SKM-1 treated with dmso at 0.1 percent for 144 hours (cell line): ENCODE data around the gene APOBEC3H.

Experiments used
- DNase-seq: peaks from one replicate; lab custom pipeline; 2025; ENCODE audit not compliant: unreplicated experiment; lab: John Stamatoyannopoulos, UW

APOBEC3H gene

DNA sequence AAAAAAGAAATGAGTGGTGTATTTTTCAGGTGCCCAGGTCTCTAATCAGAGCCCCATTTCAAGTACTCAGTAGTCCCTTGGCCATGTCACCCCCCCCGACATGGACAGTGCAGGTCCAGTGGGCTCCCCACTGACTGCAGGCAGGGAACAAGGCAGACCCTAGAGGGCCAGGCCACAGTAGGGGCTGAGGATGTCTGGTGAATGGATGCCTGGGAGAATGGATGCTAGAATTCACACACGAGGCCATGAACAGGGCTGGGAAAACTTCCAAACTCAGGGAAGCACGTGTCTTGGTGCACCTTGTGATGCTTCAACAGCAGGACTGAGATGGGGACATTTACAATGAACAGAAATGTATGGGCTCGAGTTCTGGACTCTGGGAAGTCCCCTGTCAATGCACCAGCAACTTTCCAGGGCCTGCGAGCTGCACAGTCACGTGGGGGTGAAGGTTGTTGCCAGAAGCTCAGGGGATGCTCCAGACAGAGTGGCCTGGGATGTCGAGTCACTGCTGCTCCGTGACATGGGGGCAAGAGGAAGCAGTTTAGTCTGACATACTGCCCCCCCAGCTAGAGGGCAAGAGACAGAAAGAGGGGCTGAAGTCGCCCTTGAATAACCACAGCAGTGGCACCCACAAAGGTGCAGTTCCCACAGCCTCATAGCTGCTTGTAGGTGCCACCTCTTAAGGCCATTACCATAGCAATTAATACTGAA lies 16.8 kb upstream of the APOBEC3H start:
- DNase-seq, result no peak

GRCh38 chr22:39081016-39081415 lies 16.0 kb upstream of the APOBEC3H start:
- no peak for DNase-seq

GRCh38 chr22:39081598-39081997 lies 15.4 kb upstream of the APOBEC3H start:
- no peak for DNase-seq

DNA sequence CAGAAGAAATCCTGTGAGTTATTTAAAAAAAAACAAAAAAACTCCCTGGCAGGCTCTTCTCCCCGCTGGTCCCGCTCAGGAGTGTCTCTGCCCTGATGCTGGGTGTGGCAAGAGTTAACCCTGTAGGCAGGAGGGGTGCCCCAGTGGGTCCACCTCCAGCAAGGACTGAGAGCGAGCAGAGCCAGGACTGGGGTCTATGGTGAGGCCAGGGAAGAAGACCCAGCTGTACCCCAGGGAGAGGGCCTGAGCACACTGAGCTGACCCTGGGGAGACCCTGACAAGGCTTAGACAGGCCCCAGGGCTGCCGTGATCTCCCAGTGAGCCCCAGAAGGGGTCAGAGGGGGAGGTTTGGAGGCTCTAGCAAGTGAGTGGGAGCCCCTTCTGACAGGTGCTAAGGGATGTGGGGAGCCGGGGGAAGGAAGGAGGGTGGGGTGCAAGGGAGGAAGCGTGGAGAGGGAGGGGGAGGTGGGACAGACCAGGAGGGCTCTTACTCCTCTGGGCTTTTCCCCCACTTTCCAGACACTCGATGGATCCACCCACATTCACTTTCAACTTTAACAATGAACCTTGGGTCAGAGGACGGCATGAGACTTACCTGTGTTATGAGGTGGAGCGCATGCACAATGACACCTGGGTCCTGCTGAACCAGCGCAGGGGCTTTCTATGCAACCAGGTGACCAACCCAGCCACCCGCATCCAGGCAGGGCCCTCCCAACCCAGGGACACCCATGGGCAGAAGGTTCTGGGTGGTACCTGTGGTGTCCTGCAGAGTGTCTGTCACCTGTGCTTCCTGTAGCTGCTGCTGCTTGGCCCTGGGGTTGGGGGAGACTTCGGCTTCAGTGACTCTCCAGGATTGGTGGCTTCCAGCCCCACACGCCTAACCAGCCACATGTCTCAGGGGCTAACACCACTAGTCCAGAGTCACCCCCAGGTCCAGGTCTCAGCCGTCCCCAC lies 13.6 kb upstream of the APOBEC3H start:
- DNase-seq, result no peak

DNA sequence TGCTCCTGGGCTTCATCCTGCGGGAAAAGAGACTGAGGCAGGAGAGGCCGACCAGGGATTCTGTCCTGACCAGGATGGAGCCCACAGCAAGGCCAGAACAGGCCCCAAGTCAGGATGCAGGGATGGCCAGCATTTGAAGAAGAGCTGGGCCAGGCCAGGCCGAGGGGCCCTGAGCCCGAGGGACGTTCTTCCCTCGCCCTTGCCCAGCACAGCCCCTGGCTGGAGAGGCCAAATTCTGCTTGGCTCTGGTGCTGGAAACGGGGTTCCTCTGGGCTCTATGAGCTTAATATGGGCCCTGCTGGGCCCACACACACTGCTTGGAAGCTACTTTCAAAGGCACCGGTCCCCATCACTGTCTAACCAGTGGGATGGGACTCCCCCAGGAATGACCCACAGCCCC lies 12.4 kb upstream of the APOBEC3H start:
- DNase-seq, result no peak

- DNase-seq, result no peak
Observed at GRCh38 chr22:39087098-39087497, 9.9 kb upstream of the APOBEC3H start.

DNA sequence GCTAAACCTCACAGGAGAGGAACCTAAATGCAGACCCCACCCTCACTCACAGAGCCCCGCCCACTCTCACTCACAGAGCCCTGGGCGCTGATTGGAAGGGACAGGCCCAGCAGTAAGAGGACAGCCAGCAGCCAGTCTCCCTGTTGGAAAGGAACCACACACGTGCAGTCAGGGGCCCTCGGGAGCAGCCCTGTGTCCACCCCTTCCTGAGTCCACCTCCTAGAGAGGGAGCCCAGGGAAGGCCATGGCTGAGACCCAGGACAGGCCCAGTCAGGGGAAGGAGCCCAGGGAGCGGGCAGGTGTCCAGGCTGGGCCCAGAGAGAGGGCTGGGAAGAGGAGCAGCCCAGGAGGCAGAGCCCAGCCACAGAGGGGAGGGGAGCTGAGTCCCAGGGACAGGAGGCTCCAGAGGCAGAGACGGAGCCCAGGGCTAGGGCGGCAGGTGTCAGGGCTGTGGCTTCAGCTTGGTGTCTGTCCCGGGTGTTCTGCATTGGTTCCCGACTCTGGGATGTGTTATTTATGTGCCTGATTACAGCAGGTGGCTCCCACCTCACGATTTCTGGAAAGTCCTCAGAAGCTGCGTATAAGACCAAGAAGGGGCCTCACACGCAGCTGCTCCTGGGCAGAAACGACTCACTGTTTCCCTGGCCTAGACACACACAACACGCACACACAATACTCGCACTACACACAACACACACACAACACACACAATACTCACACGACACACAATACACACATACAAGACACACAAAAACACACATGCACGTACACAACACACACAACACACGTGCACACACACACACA lies 9.0 kb upstream of the APOBEC3H start:
- DNase-seq, result no peak

DNA sequence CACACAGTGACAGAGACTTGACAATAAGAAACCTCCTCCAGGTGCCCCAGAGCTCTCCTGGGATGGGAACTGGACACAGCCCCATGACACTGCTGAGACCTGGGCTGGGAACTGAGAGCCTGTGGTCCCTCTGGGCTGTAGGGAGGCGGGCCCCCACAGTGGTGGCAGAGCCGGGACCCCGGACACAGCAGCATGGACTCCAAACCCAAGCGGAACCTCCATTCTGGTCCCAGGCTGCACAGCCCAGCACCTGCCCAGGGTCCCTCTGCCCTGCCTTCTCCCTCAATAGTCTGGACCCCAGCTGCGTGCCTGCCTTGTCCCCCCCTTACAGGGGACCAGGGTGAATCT lies 8.4 kb upstream of the APOBEC3H start:
- DNase-seq, result no peak

GRCh38 chr22:39089928-39090327 lies 7.1 kb upstream of the APOBEC3H start:
- no peak for DNase-seq

DNA sequence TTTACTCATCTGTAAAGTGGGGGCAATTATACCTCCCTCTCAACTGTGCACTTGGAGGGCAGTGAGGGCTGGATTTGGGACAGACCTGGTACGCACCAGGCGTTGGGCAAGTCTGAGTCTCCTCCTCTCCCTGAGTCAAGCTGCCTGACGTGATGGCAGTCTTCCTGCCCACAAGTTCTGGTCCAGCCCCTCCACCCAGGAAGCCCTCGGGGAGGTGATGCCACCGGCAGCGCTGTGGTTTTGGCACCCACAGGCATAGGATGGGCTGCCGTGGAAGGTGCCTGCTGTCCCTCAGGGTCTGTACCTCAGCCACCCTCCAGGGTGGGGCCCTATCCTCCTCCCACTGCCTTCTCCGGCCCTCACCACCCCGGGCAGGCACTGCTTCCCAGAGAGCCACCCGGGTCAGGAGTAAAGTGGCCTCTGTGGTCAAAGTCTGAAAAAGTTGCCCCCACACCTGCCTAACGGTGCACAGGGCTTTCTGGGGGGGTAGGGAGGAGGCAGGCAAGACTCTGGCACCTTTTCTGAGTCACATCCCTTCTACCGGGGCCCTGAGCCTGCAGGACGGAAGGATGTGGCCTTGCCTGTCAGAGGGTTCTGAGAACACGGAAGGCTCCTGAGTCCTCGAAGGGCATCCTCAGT lies 6.5 kb upstream of the APOBEC3H start:
- DNase-seq, result peak; percentile 54

GRCh38 chr22:39091126-39092081 lies 5.6 kb upstream of the APOBEC3H start:
- no peak for DNase-seq

GRCh38 chr22:39092111-39092862 lies 4.8 kb upstream of the APOBEC3H start:
- no peak for DNase-seq

DNA sequence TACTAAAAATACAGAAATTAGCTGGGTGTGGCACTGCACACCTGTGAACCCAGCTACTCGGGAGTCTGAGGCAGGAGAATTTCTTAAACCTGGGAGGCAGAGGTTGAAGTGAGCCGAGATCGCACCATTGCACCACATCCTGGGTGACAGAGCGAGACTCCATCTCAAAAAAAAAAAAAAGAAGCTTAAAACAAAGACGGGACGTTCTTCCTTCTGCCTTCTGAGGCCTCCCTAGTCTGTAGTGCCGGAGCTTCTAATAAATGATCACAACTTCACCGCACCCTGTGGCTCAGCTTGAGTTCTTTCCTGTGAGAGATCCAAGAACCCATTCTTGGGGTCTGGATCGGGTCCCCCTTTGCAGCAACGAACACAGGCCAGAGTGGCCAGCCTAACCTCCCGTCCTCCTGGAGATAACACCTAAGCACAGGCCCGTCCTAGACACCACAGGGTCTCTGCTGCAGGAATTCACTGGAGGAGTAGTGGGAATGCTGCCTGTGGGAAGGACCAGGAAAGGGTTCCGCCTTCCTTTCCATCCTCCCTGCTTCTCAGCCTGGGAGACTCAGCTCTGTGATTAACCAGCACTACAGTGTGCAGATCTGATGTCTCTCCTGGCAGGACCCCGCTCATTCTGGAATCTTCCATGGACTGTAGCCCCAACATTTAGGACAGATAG lies 2.2 kb upstream of the APOBEC3H start:
- no peak for DNase-seq

DNA sequence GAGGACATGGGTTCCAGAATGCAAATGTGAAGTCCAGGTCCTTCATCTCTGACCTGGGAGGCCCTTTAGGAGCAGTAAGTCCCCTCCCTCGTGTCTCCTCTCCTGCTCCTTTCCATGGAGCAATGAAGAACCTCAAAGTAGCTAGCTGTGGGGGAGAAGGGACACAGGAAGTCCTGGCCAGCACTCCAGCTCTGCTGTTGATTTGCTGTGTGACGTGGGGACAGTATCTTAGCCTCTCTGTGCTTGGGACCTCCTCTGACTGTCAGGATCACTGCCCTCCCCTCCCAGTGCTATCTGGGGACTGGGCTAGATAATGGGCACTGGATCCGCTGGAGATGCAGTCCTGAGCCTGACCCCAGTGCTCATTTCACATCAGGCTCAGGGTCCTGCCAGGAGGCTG lies 1.1 kb upstream of the APOBEC3H start:
- DNase-seq, result no peak

GRCh38 chr22:39098026-39098425 lies 982 bp downstream of the APOBEC3H start:
- no peak for DNase-seq

DNA sequence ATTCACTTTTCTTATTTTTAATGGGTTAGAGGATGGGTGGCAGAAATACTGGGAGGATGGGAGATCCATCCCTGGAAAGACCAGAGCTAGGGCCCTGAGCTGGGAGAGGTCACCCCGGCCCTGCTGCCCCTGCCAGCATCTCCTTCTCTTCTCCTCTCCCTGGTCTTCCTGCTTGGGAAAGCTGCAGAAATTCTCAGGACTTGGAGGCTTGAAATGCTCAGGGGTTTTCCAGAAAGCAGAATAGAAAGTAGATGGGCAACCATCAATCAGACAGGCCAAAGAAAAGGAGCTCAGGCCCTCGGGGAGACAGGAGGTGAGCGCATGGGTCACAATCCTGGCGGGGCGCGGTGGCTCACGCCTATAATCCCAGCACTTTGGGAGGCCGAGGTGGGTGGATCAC lies 1.5 kb downstream of the APOBEC3H start:
- DNase-seq, result no peak

- DNase-seq, result no peak
Observed at GRCh38 chr22:39101226-39101625, 4.2 kb downstream of the APOBEC3H start.

- DNase-seq, result no peak
Observed at GRCh38 chr22:39103431-39103830, 6.4 kb downstream of the APOBEC3H start.

DNA sequence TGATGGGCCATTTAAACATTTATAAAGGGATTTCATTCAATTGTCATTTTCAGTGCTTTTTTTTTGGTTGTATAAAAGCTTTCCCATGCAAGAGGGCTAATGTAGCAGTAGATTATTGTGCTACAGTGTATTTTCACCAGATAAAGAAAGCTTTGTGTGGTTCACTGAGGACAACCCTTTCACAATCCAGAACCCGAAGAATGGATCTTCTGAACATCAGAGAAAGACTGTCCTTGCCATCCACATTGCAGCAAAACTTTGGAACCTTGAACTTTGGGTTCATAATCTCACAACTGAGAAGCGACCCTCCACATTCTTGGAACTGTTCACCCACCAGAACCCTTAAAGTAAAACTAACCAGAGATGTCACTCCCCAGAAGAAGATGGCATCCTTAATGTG lies 9.3 kb downstream of the APOBEC3H start:
- no peak for DNase-seq
